ENCODE results near the gene TLCD4.

DNA sequence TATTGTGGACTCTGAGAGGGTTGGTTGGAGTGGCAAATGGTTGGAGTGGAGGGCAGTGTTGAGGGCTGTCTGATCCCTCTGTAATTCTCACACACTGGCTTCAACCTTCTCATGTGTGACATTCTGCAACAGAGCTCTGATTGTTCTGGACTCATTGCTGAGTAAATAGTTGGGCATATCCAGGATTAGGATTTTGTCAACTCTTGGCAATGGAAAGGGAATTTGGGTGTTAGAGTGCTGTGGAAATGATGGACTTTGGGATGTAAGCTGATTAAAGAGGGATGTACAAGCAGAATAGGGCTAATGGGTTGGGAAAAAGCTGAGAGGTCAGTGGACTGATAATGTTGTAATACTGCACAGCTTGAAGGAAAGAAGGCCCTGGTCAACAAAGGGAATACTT is 16.5 kb downstream of the TLCD4 start:
- TF ChIP-seq, protein P1, sequence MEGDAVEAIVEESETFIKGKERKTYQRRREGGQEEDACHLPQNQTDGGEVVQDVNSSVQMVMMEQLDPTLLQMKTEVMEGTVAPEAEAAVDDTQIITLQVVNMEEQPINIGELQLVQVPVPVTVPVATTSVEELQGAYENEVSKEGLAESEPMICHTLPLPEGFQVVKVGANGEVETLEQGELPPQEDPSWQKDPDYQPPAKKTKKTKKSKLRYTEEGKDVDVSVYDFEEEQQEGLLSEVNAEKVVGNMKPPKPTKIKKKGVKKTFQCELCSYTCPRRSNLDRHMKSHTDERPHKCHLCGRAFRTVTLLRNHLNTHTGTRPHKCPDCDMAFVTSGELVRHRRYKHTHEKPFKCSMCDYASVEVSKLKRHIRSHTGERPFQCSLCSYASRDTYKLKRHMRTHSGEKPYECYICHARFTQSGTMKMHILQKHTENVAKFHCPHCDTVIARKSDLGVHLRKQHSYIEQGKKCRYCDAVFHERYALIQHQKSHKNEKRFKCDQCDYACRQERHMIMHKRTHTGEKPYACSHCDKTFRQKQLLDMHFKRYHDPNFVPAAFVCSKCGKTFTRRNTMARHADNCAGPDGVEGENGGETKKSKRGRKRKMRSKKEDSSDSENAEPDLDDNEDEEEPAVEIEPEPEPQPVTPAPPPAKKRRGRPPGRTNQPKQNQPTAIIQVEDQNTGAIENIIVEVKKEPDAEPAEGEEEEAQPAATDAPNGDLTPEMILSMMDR (IDR thresholded peaks at IDR 0.05; ENCODE audit: low read length) = no peak
- TF ChIP-seq EZH2 (optimal IDR thresholded peaks at IDR 0.05; ENCODE audit: low read depth, low read length) (no peak), EZH2phosphoT487 (IDR thresholded peaks at IDR 0.05; ENCODE audit: low read length) (no peak)
